ENCODE results near the gene TBCD. TPM values are rescaled to one million over a fixed set of nuclear protein-coding genes. Genes with fewer than 3 reads are reported as not detected.

TBCD gene
- total RNA-seq, 1 experiment from 2014 or later = 173 TPM

DNA sequence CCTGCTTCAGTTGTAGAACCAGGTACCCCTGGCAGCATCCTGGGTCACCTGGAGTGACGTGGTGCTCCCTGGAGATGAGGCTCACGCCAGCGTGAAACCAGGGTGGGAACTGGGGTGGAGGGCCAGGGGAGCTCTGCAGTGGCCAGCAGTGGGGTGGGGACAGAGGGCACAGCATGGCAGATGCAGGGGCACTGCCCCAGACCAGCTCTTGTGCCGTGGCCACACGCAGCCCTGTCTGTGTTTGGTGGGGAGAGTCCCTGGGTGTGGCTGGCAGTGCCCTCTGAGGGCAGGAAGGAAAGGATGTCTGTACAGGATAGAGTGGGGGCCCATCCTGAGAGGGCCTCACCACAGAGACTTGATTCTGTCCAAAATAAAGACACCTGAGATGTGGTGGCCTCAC, 63.5 kb downstream of the TBCD start (continued):
- TF ChIP-seq, protein P1, sequence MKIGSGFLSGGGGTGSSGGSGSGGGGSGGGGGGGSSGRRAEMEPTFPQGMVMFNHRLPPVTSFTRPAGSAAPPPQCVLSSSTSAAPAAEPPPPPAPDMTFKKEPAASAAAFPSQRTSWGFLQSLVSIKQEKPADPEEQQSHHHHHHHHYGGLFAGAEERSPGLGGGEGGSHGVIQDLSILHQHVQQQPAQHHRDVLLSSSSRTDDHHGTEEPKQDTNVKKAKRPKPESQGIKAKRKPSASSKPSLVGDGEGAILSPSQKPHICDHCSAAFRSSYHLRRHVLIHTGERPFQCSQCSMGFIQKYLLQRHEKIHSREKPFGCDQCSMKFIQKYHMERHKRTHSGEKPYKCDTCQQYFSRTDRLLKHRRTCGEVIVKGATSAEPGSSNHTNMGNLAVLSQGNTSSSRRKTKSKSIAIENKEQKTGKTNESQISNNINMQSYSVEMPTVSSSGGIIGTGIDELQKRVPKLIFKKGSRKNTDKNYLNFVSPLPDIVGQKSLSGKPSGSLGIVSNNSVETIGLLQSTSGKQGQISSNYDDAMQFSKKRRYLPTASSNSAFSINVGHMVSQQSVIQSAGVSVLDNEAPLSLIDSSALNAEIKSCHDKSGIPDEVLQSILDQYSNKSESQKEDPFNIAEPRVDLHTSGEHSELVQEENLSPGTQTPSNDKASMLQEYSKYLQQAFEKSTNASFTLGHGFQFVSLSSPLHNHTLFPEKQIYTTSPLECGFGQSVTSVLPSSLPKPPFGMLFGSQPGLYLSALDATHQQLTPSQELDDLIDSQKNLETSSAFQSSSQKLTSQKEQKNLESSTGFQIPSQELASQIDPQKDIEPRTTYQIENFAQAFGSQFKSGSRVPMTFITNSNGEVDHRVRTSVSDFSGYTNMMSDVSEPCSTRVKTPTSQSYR (CRISPR knock-in tag; IDR thresholded peaks at IDR 0.05) = no peak
- TF ChIP-seq ZBTB21 (CRISPR knock-in tag; IDR thresholded peaks at IDR 0.05; ENCODE audit: borderline replicate concordance) (no peak), SMAD4 (CRISPR knock-in tag; IDR thresholded peaks at IDR 0.05) (no peak), CREB1 (CRISPR knock-in tag; IDR thresholded peaks at IDR 0.05) (no peak), ATF6 (CRISPR knock-in tag; IDR thresholded peaks at IDR 0.05) (no peak), TEAD1 (CRISPR knock-in tag; IDR thresholded peaks at IDR 0.05) (no peak)
- TF ChIP-seq, protein P2, sequence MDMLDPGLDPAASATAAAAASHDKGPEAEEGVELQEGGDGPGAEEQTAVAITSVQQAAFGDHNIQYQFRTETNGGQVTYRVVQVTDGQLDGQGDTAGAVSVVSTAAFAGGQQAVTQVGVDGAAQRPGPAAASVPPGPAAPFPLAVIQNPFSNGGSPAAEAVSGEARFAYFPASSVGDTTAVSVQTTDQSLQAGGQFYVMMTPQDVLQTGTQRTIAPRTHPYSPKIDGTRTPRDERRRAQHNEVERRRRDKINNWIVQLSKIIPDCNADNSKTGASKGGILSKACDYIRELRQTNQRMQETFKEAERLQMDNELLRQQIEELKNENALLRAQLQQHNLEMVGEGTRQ (CRISPR knock-in tag; IDR thresholded peaks at IDR 0.05) = no peak

GRCh38 chr17:82815790-82816305, 64.0 kb downstream of the TBCD start:
- no peak for ATAC-seq
- Mint-ChIP-seq H3K27ac (peak overlapping the region; percentile 20; the same call in 1 of the 2 replicates), H3K27me3 (ENCODE audit: low read depth) (no peaks in the 10 kb centered on the region), H3K36me3 (peaks cover 84% of the 10 kb centered on the region), H3K4me1 (peaks cover 19% of the 10 kb centered on the region), H3K4me3 (no peak overlapping the region), H3K9me3 (peaks cover 5% of the 10 kb centered on the region)
- TF ChIP-seq ELF4 (CRISPR knock-in tag; IDR thresholded peaks at IDR 0.05; ENCODE audit: low read depth) = no peak
- TF ChIP-seq TEAD4 (CRISPR knock-in tag; IDR thresholded peaks at IDR 0.05) = no peak
- no peak for TF ChIP-seq ATF3 (CRISPR knock-in tag; conservative IDR thresholded peaks at IDR 0.05)
- TF ChIP-seq ATF1 (CRISPR knock-in tag; IDR thresholded peaks at IDR 0.05) = no peak
- TF ChIP-seq TEAD1 (CRISPR knock-in tag; IDR thresholded peaks at IDR 0.05) = no peak
- no peak for TF ChIP-seq ZNF138 (CRISPR knock-in tag; conservative IDR thresholded peaks at IDR 0.05)
- no peak for TF ChIP-seq SP1 (CRISPR knock-in tag; conservative IDR thresholded peaks at IDR 0.05)
- no peak for TF ChIP-seq ATF2 (CRISPR knock-in tag; IDR thresholded peaks at IDR 0.05; ENCODE audit: borderline replicate concordance, low read depth)
- TF ChIP-seq ZNF416 (CRISPR knock-in tag; IDR thresholded peaks at IDR 0.05) = no peak
- TF ChIP-seq EMX1 (CRISPR knock-in tag; IDR thresholded peaks at IDR 0.05) = no peak
- no peak for TF ChIP-seq ZNF512 (CRISPR knock-in tag; IDR thresholded peaks at IDR 0.05; ENCODE audit: borderline replicate concordance)
- no peak for TF ChIP-seq HMGA2 (CRISPR knock-in tag; IDR thresholded peaks at IDR 0.05)
- no peak for TF ChIP-seq ZNF423 (CRISPR knock-in tag; IDR thresholded peaks at IDR 0.05)
- no peak for TF ChIP-seq ERG (CRISPR knock-in tag; IDR thresholded peaks at IDR 0.05)
- TF ChIP-seq E2F4 (CRISPR knock-in tag; IDR thresholded peaks at IDR 0.05; ENCODE audit: borderline replicate concordance, low read depth) = no peak
- TF ChIP-seq ZNF671 (CRISPR knock-in tag; IDR thresholded peaks at IDR 0.05) = no peak
- TF ChIP-seq, protein P3, sequence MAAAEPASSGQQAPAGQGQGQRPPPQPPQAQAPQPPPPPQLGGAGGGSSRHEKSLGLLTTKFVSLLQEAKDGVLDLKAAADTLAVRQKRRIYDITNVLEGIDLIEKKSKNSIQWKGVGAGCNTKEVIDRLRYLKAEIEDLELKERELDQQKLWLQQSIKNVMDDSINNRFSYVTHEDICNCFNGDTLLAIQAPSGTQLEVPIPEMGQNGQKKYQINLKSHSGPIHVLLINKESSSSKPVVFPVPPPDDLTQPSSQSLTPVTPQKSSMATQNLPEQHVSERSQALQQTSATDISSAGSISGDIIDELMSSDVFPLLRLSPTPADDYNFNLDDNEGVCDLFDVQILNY (CRISPR knock-in tag; IDR thresholded peaks at IDR 0.05) = no peak
- no peak for TF ChIP-seq JUN (CRISPR knock-in tag; IDR thresholded peaks at IDR 0.05)
- POLR2A ChIA-PET = no interaction called here
- CTCF ChIA-PET = no interaction called here
- DNase-seq (ENCODE audit: low spot score) = no peak
